HL-60 (cell line): ENCODE measurements around the gene OVOL1.

Experiments used
- GABPA ChIP-seq: IDR thresholded peaks from 2 replicates; pipeline ENCODE4 v1.6.1; 2012; ENCODE audit warnings: low read depth
- SPI1 ChIP-seq: IDR thresholded peaks from 2 replicates; pipeline ENCODE4 v1.6.1; 2012; ENCODE audit warnings: low read depth, mild to moderate bottlenecking, borderline replicate concordance
- TF ChIP-seq, protein P1 (sequence below): IDR thresholded peaks from one replicate; pipeline ENCODE4 v1.5.1; 2011; ENCODE audit warnings: low read length, control low read depth, inconsistent platforms; ENCODE audit not compliant: insufficient read depth
- TF ChIP-seq, protein P2 (sequence below): IDR thresholded peaks from 2 replicates; pipeline ENCODE4 v1.6.1; 2012; ENCODE audit warnings: low read depth; ENCODE audit not compliant: insufficient replicate concordance

DNA sequence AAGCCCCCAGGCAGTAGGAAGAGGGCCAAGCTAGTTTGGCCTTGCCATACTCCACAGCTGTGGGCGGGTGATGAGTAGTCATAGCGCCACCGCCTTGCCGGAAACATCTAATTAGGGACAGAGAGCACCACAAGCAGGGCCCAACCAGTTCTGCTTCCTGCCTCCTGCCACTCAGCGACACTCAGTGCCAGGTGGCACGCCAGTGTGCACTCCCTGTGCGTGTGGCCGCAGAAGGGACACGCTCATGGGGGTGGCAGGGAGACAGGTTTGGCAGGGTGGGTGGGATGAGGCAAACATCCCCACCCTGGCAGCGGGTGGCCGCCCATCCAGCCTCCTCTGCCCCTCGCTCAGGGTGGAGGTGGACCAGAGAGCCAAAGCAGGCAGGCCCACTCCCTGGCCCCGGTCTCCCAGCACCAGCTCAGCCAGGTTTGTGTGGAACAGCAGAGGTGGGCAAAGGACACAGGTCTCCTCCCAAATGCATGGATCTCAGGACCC, 4.9 kb downstream of the OVOL1 start:
- TF ChIP-seq SPI1 (peak; percentile 49; the same call in 1 of the 2 replicates), GABPA (no peak)
- TF ChIP-seq, protein P1, sequence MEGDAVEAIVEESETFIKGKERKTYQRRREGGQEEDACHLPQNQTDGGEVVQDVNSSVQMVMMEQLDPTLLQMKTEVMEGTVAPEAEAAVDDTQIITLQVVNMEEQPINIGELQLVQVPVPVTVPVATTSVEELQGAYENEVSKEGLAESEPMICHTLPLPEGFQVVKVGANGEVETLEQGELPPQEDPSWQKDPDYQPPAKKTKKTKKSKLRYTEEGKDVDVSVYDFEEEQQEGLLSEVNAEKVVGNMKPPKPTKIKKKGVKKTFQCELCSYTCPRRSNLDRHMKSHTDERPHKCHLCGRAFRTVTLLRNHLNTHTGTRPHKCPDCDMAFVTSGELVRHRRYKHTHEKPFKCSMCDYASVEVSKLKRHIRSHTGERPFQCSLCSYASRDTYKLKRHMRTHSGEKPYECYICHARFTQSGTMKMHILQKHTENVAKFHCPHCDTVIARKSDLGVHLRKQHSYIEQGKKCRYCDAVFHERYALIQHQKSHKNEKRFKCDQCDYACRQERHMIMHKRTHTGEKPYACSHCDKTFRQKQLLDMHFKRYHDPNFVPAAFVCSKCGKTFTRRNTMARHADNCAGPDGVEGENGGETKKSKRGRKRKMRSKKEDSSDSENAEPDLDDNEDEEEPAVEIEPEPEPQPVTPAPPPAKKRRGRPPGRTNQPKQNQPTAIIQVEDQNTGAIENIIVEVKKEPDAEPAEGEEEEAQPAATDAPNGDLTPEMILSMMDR = no peak
- TF ChIP-seq, protein P2, sequence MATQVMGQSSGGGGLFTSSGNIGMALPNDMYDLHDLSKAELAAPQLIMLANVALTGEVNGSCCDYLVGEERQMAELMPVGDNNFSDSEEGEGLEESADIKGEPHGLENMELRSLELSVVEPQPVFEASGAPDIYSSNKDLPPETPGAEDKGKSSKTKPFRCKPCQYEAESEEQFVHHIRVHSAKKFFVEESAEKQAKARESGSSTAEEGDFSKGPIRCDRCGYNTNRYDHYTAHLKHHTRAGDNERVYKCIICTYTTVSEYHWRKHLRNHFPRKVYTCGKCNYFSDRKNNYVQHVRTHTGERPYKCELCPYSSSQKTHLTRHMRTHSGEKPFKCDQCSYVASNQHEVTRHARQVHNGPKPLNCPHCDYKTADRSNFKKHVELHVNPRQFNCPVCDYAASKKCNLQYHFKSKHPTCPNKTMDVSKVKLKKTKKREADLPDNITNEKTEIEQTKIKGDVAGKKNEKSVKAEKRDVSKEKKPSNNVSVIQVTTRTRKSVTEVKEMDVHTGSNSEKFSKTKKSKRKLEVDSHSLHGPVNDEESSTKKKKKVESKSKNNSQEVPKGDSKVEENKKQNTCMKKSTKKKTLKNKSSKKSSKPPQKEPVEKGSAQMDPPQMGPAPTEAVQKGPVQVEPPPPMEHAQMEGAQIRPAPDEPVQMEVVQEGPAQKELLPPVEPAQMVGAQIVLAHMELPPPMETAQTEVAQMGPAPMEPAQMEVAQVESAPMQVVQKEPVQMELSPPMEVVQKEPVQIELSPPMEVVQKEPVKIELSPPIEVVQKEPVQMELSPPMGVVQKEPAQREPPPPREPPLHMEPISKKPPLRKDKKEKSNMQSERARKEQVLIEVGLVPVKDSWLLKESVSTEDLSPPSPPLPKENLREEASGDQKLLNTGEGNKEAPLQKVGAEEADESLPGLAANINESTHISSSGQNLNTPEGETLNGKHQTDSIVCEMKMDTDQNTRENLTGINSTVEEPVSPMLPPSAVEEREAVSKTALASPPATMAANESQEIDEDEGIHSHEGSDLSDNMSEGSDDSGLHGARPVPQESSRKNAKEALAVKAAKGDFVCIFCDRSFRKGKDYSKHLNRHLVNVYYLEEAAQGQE = no peak
